NCI-H2196 treated with DMSO at 0.1 percent for 48 hours (cell line): ENCODE results near the gene TACO1.

Experiments used
- DNase-seq: peaks from one replicate; lab custom pipeline; 2025; ENCODE audit not compliant: unreplicated experiment; lab: John Stamatoyannopoulos, UW

TACO1 gene

DNA sequence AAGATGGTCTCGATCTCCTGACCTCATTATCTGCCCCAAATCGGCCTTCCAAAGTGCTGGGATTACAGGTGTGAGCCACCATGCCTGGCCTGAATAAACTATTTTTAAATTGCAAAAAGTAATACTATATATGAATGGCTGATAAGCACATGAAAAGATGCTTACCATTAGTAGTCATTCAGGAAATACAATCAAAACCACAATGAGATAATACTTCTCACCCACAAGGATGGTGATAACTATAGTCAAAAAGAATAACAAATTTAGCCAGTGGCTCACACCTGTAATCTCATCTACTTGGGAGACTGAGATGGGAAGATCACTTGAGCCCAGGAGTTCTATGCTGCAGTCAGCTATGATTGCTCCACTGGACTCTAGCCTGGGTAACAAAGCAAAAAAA, 2.4 kb upstream of the TACO1 start:
- DNase-seq: no peak

DNA sequence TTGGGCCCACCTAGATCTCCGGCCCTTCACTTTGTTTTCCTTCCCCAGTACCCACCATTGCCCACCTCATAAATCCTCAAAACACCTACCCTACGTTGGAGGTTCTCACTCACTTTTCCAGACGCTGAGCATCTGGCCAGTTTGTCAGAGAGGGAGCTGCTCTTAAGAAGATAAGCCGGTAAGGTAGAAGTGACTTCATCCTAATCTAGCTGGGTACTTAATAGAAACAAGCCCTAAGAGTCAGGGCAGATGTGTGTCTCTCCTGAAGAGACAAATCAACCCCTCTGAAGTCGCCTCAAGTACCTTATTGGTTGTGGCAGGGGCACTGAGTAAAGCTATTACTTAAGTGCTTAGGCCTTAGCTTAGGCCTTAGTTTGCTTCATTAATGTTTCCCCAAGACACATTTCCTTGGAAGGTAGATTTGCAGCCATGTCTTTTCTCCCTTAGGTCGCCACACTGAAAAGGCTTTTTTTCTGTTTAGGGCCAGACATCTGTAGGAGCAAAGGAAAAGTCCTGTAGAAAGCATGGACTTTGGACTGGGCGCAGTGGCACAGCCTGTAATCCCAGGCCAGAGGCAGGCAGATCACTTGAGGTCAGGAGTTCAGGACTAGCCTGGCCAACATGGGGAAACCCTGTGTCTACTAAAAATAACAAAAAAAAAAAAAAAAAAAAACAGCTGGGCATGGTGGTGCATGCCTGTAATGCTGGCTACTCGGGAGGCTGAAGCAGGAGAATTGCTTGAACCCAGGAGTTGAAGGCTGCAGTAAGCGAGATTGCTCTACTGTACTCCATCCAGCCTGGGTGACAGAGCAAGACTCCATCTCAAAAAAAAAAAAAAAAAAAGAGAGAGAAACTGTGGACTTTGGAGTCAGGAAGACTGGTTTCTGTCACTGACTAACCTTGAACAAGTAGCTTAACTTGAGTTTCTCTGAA, 1.0 kb downstream of the TACO1 start:
- DNase-seq: no peak

GRCh38 chr17:63609816-63610573, 9.3 kb downstream of the TACO1 start:
- no peak for DNase-seq

DNA sequence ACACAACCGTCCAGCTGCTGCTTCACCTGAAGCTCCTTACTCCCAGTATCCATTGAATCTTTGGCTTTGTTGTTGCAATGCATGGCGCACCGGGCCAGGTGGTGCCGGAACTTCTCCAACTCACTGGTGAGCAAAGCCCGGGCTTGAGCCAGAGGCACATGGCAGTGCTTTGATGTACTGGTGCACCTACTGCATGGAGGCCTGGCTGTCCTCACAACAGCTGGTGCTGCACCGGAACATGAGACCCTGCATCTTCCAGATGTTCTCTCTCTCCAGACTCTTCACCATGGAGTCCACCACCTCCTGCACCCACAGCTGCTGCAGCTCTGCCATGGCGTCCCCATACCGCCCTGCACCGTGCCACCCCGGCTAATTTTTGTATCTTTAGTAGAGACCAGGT, 10.2 kb downstream of the TACO1 start:
- no peak for DNase-seq

- no peak for DNase-seq
These were observed 10.7 kb downstream of the TACO1 start for GRCh38 chr17:63611354-63611753.

DNA sequence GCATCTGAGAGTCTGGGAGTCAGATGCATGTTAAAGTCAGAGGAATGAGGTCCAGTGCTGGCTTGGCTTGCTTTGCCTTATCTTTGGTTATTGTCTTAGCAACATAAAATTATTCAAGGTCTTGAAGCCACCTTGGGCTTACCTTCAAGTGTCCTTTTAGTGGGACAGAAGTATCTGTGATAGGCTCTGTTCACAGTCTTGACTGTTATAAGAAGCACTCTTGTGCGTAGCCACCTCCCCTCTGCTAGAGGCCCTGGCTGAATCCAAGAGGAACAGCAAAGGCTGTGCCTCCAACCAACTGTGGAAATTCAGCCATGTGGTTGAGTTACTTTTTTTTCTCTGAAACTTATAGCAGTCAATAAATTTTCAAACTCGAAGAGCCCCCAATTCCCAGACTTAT, 13.0 kb downstream of the TACO1 start:
- DNase-seq: no peak

GRCh38 chr17:63621229-63621683, 20.6 kb downstream of the TACO1 start:
- no peak for DNase-seq

DNA sequence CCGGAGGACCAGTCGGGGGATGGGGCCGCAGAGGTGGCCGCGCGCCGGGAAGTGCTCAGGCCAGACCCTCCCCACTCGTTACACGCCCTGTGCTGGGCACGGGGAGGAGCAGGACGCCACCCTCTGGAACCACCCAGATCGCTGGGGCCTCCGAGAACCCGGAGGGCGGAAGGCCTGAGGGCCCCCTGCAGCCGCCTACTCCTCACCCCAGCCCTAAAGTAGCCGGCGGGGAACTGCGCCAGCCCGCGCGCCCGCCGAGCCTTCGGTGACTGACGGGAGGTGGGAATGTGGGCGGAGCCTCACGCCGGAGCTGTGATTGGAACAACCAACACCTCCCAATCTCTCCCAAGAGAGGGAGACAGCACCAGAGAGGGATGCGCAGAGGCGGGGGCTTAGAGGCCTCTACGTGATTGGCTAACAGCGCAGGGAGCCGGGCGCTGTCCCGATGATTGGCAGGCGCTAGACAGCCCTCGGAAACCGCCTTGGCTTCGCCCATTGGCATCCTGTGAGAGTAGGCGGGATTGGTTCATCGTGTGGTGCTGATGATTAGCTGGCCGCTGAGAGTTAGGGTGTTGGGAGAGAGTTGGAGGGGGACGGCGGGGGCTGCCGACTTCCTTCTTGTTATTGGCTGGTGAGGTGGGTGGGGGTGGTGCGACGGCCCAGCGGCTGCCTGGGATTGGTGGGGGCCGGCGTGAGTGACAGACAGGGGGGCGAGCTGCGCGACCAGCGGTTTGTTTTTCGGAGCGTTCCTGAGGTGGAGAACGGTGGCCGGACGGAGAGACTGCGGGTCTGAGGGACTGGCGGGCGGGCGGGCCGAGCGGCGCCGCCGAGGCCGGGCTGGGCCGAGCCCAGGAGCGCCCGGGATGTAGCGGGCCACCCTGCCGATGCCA, 21.2 kb downstream of the TACO1 start, which contains the start of gene MAP3K3:
Gene MAP3K3 (plus strand): TSS at position 734 of the 890 bp plus-strand sequence. CDS start 343 bp downstream, outside the sequence.
- DNase-seq: peak; percentile 100

DNA sequence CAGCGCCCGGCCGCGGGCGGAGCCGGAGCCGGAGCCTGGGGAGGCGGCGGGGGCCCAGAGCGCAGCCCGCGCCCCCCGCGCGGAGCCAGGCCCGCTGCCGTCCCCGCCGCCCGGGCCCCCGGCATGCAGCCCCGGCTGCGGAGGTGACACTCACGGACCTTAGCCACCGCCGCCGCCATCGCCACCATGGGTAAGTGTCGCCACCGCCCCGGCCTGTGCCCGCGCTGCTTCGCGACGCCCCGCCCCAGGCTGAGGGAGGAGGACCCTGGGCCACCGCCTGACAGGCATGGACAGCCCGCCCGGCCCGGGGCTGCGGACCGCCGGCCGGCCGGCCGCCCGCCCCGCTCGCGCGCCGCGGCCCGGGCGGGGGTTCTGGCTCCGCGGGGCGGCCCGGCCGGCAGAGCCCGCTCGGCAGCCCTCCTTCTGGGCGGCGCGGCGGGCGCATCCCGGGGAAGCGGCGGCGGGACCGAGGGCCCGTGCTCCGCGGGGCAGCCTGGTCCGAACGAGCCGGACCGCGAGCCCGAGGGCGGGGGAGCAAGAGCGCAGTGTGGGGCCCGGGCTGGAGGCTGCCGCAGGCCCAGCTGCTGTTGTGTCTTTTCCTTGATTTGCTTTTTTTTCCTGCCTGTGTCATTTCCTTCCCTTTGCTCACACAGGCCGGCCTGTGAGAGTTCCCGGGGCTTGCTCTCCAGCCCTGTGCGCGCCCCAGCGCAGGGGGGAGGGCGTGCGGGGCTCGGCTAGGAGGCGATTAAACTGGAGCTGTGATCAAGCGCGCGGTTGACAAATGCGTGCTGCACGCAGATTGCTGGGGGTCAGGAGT, 22.1 kb downstream of the TACO1 start:
- DNase-seq: no peak

- DNase-seq: no peak
These were observed 23.3 kb downstream of the TACO1 start for GRCh38 chr17:63623786-63624530.

DNA sequence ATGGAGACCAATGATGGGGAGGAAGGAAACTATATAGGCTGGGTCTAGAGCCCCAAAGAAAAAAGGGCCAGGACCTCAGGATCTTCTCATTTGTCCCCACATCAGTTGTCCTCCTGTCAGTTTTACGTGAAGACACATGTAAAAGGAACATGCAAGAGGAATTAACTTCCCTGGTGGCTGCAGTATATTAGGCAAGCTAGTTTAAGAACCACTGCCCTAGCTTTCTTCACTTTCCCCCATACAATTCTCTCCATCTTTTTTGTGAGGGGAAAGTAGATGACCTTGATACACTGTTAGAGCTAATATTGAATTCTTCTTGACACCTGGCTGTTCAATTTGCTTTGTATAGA, 23.8 kb downstream of the TACO1 start:
- DNase-seq: no peak

- DNase-seq: no peak
These were observed 26.0 kb downstream of the TACO1 start for GRCh38 chr17:63626551-63627180.

DNA sequence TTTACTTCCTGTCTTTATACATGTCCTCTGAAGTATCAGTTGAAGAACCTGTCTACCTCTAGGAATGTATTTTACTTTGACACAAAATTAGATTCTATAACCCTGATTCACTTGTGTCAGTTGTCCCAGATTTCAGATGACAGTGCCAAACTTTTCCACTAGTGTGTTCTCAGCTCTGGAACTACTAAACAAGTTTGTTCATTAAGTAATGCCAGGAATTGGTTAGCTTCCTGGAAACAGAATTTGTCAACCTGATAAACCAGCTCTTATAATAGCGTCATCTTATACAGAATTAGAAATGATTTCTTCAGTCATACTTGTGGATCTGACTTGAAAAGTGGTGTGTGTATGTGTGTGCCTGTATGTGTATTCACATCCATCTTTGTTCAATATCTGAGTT, 28.9 kb downstream of the TACO1 start:
- no peak for DNase-seq

DNA sequence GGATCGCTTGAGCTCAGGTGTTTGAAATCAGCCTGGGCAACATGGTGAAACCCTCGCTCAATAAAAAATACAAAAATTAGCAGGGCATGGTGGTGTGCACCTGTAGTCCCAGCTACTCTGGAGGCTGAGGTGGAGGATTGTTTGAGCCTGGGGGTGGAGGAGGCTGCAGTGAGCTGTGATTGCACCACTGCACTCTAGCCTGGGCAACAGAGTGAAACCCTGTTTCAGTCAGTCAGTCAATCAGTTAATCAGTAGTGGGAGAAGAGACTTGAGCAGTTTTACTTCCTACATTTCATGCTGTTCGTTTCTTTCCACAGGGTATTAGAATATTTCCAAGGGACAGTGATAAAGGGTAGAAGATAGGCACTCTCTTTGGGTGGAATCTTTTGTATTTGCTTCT, 30.4 kb downstream of the TACO1 start:
- no peak for DNase-seq

- no peak for DNase-seq
These were observed 30.9 kb downstream of the TACO1 start for GRCh38 chr17:63631626-63632025.

- DNase-seq: no peak
These were observed 33.0 kb downstream of the TACO1 start for GRCh38 chr17:63633742-63634141.

DNA sequence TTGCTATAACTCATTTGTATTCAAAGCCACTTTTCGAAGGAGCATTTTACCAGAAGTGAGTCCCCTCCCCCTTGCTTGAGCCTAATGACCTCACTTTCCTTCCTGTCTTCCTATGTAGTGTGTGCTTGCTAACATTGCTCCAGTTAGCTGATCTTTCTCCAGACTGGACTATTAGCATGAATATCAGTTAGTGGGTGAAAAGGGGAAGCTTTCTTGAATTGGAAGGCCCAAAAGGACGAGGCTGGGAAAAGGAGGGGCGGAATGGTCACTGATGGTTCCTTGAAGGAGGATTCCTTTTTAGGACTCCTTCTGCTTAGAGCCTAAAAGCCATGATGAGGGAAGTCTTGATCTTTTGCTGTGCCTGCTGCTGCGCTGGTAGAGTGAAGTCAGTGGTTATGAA, 33.5 kb downstream of the TACO1 start:
- no peak for DNase-seq

- no peak for DNase-seq
These were observed 34.1 kb downstream of the TACO1 start for GRCh38 chr17:63634816-63635215.

GRCh38 chr17:63635290-63635689, 34.6 kb downstream of the TACO1 start:
- DNase-seq: no peak
